ENCODE results near the gene TGFBR3. TPM values are rescaled to one million over a fixed set of nuclear protein-coding genes. Genes with fewer than 3 reads are reported as not detected.

Gene TGFBR3
- total RNA-seq, 1 donor from 2014 or later = 2.5 TPM

DNA sequence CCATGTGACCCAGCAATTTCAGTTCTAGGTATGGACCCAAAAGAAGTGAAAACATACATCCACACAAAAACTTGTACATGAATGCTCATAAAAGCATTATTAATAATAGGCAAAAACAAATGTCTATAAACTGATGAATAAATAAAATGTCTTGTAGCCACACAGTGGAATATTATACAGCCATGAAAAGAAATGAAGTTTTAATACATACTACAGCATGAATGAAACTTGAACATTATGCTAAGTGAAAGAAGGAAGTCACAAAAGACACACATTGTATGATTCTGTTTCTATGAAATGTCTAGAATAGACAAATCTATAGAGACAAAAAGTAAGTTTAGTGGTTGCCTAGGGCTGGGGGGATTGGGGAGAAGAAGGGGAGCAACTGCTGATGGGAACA lies 255.1 kb downstream of the TGFBR3 start:
- no peak for TF ChIP-seq EZH2 (IDR thresholded peaks at IDR 0.05; ENCODE audit: insufficient read depth, low read length)
- TF ChIP-seq, protein P1, sequence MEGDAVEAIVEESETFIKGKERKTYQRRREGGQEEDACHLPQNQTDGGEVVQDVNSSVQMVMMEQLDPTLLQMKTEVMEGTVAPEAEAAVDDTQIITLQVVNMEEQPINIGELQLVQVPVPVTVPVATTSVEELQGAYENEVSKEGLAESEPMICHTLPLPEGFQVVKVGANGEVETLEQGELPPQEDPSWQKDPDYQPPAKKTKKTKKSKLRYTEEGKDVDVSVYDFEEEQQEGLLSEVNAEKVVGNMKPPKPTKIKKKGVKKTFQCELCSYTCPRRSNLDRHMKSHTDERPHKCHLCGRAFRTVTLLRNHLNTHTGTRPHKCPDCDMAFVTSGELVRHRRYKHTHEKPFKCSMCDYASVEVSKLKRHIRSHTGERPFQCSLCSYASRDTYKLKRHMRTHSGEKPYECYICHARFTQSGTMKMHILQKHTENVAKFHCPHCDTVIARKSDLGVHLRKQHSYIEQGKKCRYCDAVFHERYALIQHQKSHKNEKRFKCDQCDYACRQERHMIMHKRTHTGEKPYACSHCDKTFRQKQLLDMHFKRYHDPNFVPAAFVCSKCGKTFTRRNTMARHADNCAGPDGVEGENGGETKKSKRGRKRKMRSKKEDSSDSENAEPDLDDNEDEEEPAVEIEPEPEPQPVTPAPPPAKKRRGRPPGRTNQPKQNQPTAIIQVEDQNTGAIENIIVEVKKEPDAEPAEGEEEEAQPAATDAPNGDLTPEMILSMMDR (IDR thresholded peaks at IDR 0.05; ENCODE audit: insufficient read depth, low read depth, low read length) = no peak
- no peaks in the 10 kb centered on the region for H3K4me1 Mint-ChIP-seq (ENCODE audit: low read depth, unreplicated experiment)
- no peak overlapping the region for H3K9ac ChIP-seq (ENCODE audit: low read length)
- H3K79me2 ChIP-seq (ENCODE audit: insufficient read depth, low read length) = no peaks in the 10 kb centered on the region
- H3K27ac Mint-ChIP-seq (ENCODE audit: unreplicated experiment) = no peak overlapping the region
- H3K4me3 Mint-ChIP-seq (ENCODE audit: unreplicated experiment) = no peak overlapping the region
- no peak overlapping the region for H3K4me2 ChIP-seq (ENCODE audit: low read length)
- no peaks in the 10 kb centered on the region for H3K36me3 ChIP-seq (ENCODE audit: insufficient read depth, low read length)
- H3K4me1 ChIP-seq (ENCODE audit: insufficient read depth, low read length) = no peaks in the 10 kb centered on the region
- no peaks in the 10 kb centered on the region for H4K20me1 ChIP-seq (ENCODE audit: insufficient read depth, low read length)
- H3K27me3 ChIP-seq (ENCODE audit: insufficient read depth, low read length) = no peaks in the 10 kb centered on the region
- DNase-seq (ENCODE audit: low read depth) (no peak), FAIRE-seq (no peak)
- H3K4me3 ChIP-seq (ENCODE audit: insufficient read depth, low read depth, low read length) = no peak overlapping the region
- no peak overlapping the region for H3K27ac ChIP-seq (ENCODE audit: low read depth, low read length)
- peaks cover 12% of the 10 kb centered on the region for H3K27me3 Mint-ChIP-seq (ENCODE audit: low read depth, unreplicated experiment)
- no peaks in the 10 kb centered on the region for H3K9me3 ChIP-seq (ENCODE audit: insufficient read depth, low read depth, low read length)
- no peaks in the 10 kb centered on the region for H3K9me3 Mint-ChIP-seq (ENCODE audit: unreplicated experiment)
- H3K36me3 Mint-ChIP-seq (ENCODE audit: low read depth, unreplicated experiment) = no peaks in the 10 kb centered on the region
- no peak overlapping the region for H2AFZ ChIP-seq (ENCODE audit: low read depth, low read length)

Other genes starting within 250 kb of the TGFBR3 start
- gene BRDT, start 63.2 kb upstream of the TGFBR3 start, total RNA-seq = not detected in 2 replicates
- gene EPHX4, start 143.8 kb upstream of the TGFBR3 start, total RNA-seq = 1.7 and 2.8 TPM in 2 replicates
- gene SETSIP, start 189.3 kb upstream of the TGFBR3 start, total RNA-seq = not detected in 2 replicates
- gene BTBD8, start 194.2 kb upstream of the TGFBR3 start, total RNA-seq = 1.4 and 1.8 TPM in 2 replicates

Measured in astrocyte (in vitro differentiated cells and primary cell).